Progenitor cell of endocrine pancreas (in vitro differentiated cells): ENCODE data around the gene SNX30. TPM values are rescaled to one million over a fixed set of nuclear protein-coding genes. Genes with fewer than 3 reads are reported as not detected.

Source experiments
- DNase-seq: peaks from one replicate; pipeline ENCODE4 v3.0.0; 2021; ENCODE audit warnings: low spot score; ENCODE audit not compliant: unreplicated experiment
- H3K27ac Mint-ChIP-seq: 2 replicates; pipeline ENCODE4 v1.8.0; 2021; ENCODE audit warnings: mild to moderate bottlenecking, moderate library complexity, mixed read lengths
- H3K27me3 Mint-ChIP-seq: 2 replicates; pipeline ENCODE4 v1.8.0; 2021; ENCODE audit warnings: mixed read lengths
- H3K36me3 Mint-ChIP-seq: 2 replicates; pipeline ENCODE4 v1.8.0; 2022; ENCODE audit warnings: mixed read lengths; ENCODE audit not compliant: insufficient read depth
- H3K4me1 Mint-ChIP-seq: 2 replicates; pipeline ENCODE4 v1.8.0; 2021; ENCODE audit warnings: low read depth, mixed read lengths
- H3K4me3 Mint-ChIP-seq: 2 replicates; pipeline ENCODE4 v1.8.0; 2021; ENCODE audit warnings: low read depth, mild to moderate bottlenecking, moderate library complexity, mixed read lengths
- H3K9me3 Mint-ChIP-seq: 2 replicates; pipeline ENCODE4 v1.8.0; 2021; ENCODE audit warnings: low read depth, mixed read lengths
- CTCF ChIP-seq: fragments of 200-600 bp; sonication (generic); IDR thresholded peaks from one replicate; pipeline ENCODE4 v1.5.0; 2021; ENCODE audit warnings: antibody characterized with exemption, mild to moderate bottlenecking; ENCODE audit not compliant: unreplicated experiment
- total RNA-seq: library from RNA; stranded (reverse); gene quantifications from 2 replicates; pipeline ENCODE4 v1.2.1, GENCODE V29; 2021

SNX30 gene
- total RNA-seq, 1 donor from 2014 or later: 13.4 TPM

- Mint-ChIP-seq H3K4me1 (peaks cover 16% of the 10 kb centered on the region), H3K36me3 (peaks cover 6% of the 10 kb centered on the region), H3K4me3 (no peak overlapping the region), H3K9me3 (no peaks in the 10 kb centered on the region), H3K27me3 (peaks cover 3% of the 10 kb centered on the region), H3K27ac (no peak overlapping the region)
- no peak for TF ChIP-seq CTCF
- DNase-seq: no peak
These were observed 111.3 kb downstream of the SNX30 start for GRCh38 chr9:112861638-112862555.

- peaks cover 7% of the 10 kb centered on the region for H3K4me1 Mint-ChIP-seq
- H3K4me3 Mint-ChIP-seq: no peak overlapping the region
- TF ChIP-seq CTCF: no peak
- peaks cover 3% of the 10 kb centered on the region for H3K27me3 Mint-ChIP-seq
- no peaks in the 10 kb centered on the region for H3K9me3 Mint-ChIP-seq
- peaks cover 6% of the 10 kb centered on the region for H3K36me3 Mint-ChIP-seq
- no peak for DNase-seq
- no peak overlapping the region for H3K27ac Mint-ChIP-seq
These were observed 112.7 kb downstream of the SNX30 start for GRCh38 chr9:112863214-112863613.

GRCh38 chr9:112863746-112864145, 113.2 kb downstream of the SNX30 start:
- Mint-ChIP-seq H3K9me3 (no peaks in the 10 kb centered on the region), H3K4me3 (no peak overlapping the region), H3K27me3 (peaks cover 3% of the 10 kb centered on the region), H3K27ac (no peak overlapping the region), H3K4me1 (peaks cover 7% of the 10 kb centered on the region), H3K36me3 (peaks cover 6% of the 10 kb centered on the region)
- no peak for TF ChIP-seq CTCF
- no peak for DNase-seq

- Mint-ChIP-seq H3K4me1 (peaks cover 14% of the 10 kb centered on the region), H3K27me3 (peaks cover 3% of the 10 kb centered on the region), H3K9me3 (no peaks in the 10 kb centered on the region), H3K27ac (no peak overlapping the region), H3K4me3 (no peak overlapping the region), H3K36me3 (peaks cover 6% of the 10 kb centered on the region)
- DNase-seq: no peak
- no peak for TF ChIP-seq CTCF
These were observed 113.8 kb downstream of the SNX30 start for GRCh38 chr9:112864403-112864802.

- no peaks in the 10 kb centered on the region for H3K9me3 Mint-ChIP-seq
These were observed 114.4 kb downstream of the SNX30 start for GRCh38 chr9:112864982-112865381.

More at GRCh38 chr9:112864982-112865381, 114.4 kb downstream of the SNX30 start:
- H3K27ac Mint-ChIP-seq: no peak overlapping the region
- peaks cover 19% of the 10 kb centered on the region for H3K4me1 Mint-ChIP-seq
- H3K27me3 Mint-ChIP-seq: peaks cover 3% of the 10 kb centered on the region
- H3K4me3 Mint-ChIP-seq: no peak overlapping the region
- TF ChIP-seq CTCF: no peak
- H3K36me3 Mint-ChIP-seq: peaks cover 6% of the 10 kb centered on the region
- DNase-seq: no peak
